Stimulated activated CD4-positive, alpha-beta T cell treated with anti-CD3 and anti-CD28 coated beads, Interleukin-2, amount 100 ng/mL, for 48 hours (primary cell): ENCODE measurements around the gene PRSS33.

ENCODE experiments used
- DNase-seq, 2 donors: peaks; one replicate each; pipeline ENCODE4 v3.0.0-alpha.2; 2020

The PRSS33 gene

GRCh38 chr16:2761886-2762583 lies 25.3 kb downstream of the PRSS33 start:
- DNase-seq = no peak

- no peak for DNase-seq
Measured at GRCh38 chr16:2761472-2761871, 25.9 kb downstream of the PRSS33 start.

- no peak for DNase-seq
Measured at GRCh38 chr16:2757344-2757743, 30.0 kb downstream of the PRSS33 start.

- DNase-seq = no peak
Measured at GRCh38 chr16:2756288-2757015, 30.9 kb downstream of the PRSS33 start.

- DNase-seq = no peak
Measured at GRCh38 chr16:2755158-2755557, 32.2 kb downstream of the PRSS33 start.

GRCh38 chr16:2753733-2754020 lies 33.7 kb downstream of the PRSS33 start:
- no peak for DNase-seq

GRCh38 chr16:2752850-2753732 lies 34.3 kb downstream of the PRSS33 start:
- peak in 1 of 2 donors; percentile 59 for DNase-seq

GRCh38 chr16:2752035-2752849 lies 35.1 kb downstream of the PRSS33 start, which contains the start of gene SRRM2:
Gene SRRM2, plus strand, starts transcription at chr16:2752638. Its CDS starts 3,727 bp downstream, at chr16:2756365.
- DNase-seq = peak; percentile 86 to 89

GRCh38 chr16:2751577-2752034 lies 35.8 kb downstream of the PRSS33 start:
- DNase-seq = no peak

- no peak for DNase-seq
Measured at GRCh38 chr16:2749936-2750335, 37.4 kb downstream of the PRSS33 start.

GRCh38 chr16:2749476-2749875 lies 37.9 kb downstream of the PRSS33 start:
- no peak for DNase-seq

- no peak for DNase-seq
Measured at GRCh38 chr16:2748757-2749455, 38.5 kb downstream of the PRSS33 start.

GRCh38 chr16:2745961-2746360 lies 41.4 kb downstream of the PRSS33 start:
- no peak for DNase-seq

- DNase-seq = no peak
Measured at GRCh38 chr16:2745116-2745890, 42.1 kb downstream of the PRSS33 start.

- no peak for DNase-seq
Measured at GRCh38 chr16:2744711-2745110, 42.6 kb downstream of the PRSS33 start.

- DNase-seq = no peak
Measured at GRCh38 chr16:2743007-2743810, 44.2 kb downstream of the PRSS33 start.

- DNase-seq = no peak
Measured at GRCh38 chr16:2742323-2743006, 44.9 kb downstream of the PRSS33 start.

GRCh38 chr16:2741168-2741567 lies 46.2 kb downstream of the PRSS33 start:
- no peak for DNase-seq

GRCh38 chr16:2740476-2740875 lies 46.9 kb downstream of the PRSS33 start:
- no peak for DNase-seq
